Bronchus fibroblast of lung (primary cell): ENCODE data around the gene PTPN9. TPM values are rescaled to one million over a fixed set of nuclear protein-coding genes. Genes with fewer than 3 reads are reported as not detected.

Source experiments
- total RNA-seq: library from RNA; depleted of rRNA; stranded (reverse); fragments of >200 nt; gene quantifications from 2 replicates; pipeline ENCODE4 v1.2.3, GENCODE V29; 2015

The PTPN9 gene
- total RNA-seq, result 19.7 and 20.1 TPM in 2 replicates

GRCh38 chr15:75578948-75579920, at the start of gene PTPN9:
TSS of gene PTPN9 (minus strand) at chr15:75579315. CDS start at chr15:75578776, 539 bp downstream.

DNA sequence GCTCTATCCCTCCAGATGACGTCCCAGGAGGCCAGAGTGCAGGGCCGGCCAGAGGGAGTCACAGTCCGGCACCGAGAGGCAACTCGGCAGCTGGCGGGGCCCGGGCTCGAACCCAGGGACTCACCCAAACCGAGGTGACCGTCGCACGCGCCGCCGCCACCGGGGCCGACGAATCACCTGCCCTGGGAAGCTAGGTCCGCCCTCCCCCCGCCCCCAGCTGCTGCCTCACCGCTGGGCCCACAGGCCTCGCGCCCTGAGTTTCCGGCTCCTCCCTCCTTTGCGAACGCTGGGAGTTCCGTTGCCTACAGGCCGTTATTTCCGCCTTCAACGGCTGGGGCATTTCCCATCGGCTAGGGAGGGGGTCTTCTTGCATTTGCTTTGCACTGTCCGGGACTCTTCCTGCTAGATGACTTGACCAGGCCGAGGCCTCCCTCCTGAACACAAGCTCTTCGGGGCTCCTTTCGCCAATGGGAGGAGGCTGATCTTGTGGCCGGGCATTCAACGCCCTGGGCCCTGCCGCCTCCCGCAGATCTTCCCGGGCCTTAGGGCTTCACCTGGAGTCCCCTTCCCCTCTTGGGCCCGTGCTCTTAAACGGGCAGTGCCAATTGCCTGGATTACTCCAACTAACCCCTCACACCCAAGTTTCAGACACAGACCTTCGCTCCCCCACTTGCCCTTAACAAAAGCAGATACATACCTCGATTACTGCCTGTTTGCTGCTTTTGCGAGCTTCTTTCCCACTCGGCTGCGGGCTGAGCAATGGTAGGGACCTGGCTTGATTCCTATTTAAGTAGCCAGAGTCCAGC, 46.6 kb upstream of the PTPN9 start, which contains the start of gene SNUPN:
Gene SNUPN (minus strand): TSS at position 184 of the 806 bp plus-strand sequence. CDS start 4,674 bp downstream, outside the sequence.

DNA sequence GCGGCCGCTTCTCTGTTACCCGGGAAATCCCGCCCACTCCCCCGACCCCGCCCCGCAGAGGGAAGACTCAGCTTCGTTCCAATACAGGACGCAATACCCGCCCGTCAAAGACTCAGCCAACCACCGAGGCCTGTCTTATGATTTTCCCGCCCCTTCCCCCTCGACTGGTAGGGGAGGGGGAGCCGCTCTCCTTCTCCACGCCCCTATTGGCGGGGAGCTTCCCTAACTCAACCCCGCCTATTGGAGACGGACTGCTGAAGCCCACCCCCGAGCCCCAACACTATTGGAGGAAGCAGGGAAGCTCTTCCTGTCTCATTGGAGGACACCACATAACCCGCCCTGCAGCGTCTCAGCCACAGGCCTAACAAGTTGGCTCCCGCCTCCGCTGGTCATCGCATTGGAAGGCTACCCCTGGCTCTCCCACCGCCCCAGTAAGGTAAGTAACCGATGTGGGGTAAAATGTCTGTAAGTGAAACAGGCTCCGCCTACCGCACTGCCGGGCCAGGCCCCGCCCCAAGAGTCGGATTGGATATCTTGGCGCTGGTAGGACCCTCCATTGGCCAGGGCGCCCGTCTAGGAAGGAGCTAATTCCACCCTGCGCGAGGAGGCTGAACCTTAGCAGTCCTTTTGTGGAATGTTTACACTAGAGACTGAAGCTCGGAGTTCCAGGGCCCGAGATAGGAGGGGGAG, 127.3 kb downstream of the PTPN9 start, which contains the start of gene SIN3A:
Gene SIN3A (minus strand): TSS at position 17 of the 690 bp plus-strand sequence. CDS start 21,315 bp downstream, outside the sequence.

Other genes starting within 250 kb of the PTPN9 start
- gene COMMD4, start 243.3 kb downstream of the PTPN9 start, total RNA-seq, result 165 and 174 TPM in 2 replicates
- gene NEIL1, start 232.3 kb downstream of the PTPN9 start, total RNA-seq, result 2.1 and 6.7 TPM in 2 replicates
- 61.2 and 63.0 TPM in 2 replicates for gene MAN2C1, start 210.7 kb downstream of the PTPN9 start, total RNA-seq
- gene SIN3A, start 127.6 kb downstream of the PTPN9 start, total RNA-seq, result 30.0 and 36.1 TPM in 2 replicates
- gene SNUPN, start 46.4 kb upstream of the PTPN9 start, total RNA-seq, result 19.2 and 23.2 TPM in 2 replicates
- 97.5 and 107 TPM in 2 replicates for gene IMP3, start 60.9 kb upstream of the PTPN9 start, total RNA-seq
- 13.3 and 13.7 TPM in 2 replicates for gene SNX33, start 68.6 kb upstream of the PTPN9 start, total RNA-seq
- gene CSPG4, start 133.5 kb upstream of the PTPN9 start, total RNA-seq, result 72.4 and 79.4 TPM in 2 replicates